Stimulated activated CD8-positive, alpha-beta memory T cell treated with anti-CD3 and anti-CD28 coated beads, Interleukin-12 subunit alpha, Interleukin-12 subunit beta, amount 100 ng/mL, for 4 hours (primary cell): Measurements from ENCODE around the gene UNKL.
"Not testable (repeated sequence)": the region's sequence is repeated elsewhere in the genome, so short reads cannot be mapped to it uniquely, and the experiment has no call there.

Experiments
- DNase-seq: peaks from one replicate; pipeline ENCODE4 v3.0.0-alpha.2; 2020; ENCODE audit warnings: low read depth

UNKL gene

GRCh38 chr16:1338855-1339675 lies 75.4 kb downstream of the UNKL start:
- DNase-seq = no peak

GRCh38 chr16:1338119-1338730 lies 76.3 kb downstream of the UNKL start:
- DNase-seq = no peak

DNA sequence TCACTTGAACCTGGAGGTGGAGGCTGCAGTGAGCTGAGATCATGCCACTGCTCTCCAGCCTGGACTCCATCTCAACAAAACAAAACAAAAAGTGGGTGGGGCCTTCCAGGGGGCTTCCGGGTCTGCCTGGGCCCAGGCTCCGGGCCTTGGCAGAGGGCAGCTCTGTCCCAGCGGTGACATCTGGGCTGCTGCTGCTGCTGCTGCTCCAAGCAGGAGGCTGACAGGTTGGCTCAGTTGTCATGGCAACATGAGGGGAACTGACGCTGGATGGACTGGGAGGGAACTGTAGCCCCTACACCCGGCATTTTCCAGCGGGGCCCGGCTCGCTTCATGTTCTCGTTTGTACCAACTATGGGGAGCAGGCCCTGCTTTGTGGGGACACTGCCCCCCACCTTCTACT lies 77.0 kb downstream of the UNKL start:
- DNase-seq = no peak

GRCh38 chr16:1336619-1337018 lies 77.9 kb downstream of the UNKL start:
- DNase-seq = no peak

DNA sequence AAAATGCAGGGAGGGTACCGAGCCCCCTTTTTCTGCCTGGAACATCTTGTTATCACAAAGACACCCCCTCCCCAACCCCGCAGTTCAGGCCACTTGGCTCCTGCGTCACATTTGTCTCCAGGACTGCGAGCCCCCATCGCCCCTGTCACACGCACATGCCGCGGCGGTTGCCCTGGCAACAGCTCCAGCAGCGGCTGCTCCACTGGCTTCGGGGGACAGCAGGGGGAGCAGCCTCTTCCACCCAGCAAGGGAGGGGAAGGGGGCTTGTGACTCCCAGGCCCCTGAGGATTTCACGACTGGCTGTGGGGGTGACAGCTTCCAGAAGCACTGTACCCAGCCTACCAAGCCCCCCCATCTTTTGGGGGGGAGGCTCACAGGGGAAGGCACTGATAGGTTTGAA lies 78.5 kb downstream of the UNKL start:
- DNase-seq = no peak

DNA sequence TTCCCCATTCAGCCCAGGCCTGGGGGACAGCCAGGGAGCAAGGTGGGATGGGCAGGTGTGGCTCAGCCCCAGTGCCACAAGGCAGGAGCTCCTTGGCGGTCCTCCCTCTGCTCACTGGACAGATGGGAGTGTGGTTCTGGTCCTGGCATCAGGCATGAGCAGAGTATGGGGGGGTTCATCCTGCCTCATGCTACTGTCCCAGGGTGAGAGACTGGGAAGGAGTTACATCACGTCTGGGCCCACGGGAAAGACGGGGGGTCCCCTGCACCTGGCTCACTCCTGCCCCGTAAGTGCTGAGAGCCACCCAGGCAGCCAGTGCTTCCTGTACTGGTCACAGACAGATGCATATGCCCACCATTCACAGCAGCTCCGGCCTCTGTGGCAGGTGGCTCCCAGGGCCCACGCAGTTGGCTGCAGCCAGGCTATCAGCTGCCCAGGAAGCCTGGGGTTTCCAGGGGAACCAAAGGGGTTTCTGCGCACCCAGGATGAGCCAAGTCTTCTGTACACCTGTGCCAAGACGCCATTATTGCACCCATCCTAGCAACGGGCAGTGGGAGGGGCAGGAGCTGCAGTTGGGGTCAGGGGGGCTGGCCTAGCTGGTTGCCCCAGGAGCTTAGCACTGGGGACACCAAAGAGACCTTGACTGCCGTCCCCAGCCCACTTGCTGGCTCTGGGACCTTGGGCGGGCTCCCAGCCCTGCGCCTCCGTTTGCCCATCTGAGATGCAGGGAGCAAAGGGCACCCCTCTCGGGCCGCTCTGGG lies 79.1 kb downstream of the UNKL start:
- no peak for DNase-seq

DNA sequence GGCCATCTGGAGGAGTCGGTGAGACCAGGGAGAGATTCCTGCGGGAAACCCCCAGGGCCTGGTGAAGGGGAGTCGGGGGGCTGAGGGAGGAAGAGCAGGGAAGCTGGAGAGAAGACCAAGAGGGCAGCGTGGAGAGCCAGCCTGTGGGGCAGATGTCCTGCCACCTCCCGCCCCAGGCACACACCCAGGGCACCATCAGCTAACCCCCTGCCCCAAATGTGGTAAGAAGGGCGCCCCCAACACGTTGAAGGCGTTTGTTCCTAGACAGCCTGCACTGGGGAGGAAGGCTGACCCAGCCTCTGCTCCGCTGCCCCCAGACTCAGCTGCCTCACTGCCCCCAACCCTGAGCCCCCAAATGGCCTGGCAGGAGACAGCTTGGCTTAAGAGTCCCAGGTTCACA lies 79.8 kb downstream of the UNKL start:
- no peak for DNase-seq

- DNase-seq = no peak
These were observed 80.4 kb downstream of the UNKL start for GRCh38 chr16:1333854-1334700.

DNA sequence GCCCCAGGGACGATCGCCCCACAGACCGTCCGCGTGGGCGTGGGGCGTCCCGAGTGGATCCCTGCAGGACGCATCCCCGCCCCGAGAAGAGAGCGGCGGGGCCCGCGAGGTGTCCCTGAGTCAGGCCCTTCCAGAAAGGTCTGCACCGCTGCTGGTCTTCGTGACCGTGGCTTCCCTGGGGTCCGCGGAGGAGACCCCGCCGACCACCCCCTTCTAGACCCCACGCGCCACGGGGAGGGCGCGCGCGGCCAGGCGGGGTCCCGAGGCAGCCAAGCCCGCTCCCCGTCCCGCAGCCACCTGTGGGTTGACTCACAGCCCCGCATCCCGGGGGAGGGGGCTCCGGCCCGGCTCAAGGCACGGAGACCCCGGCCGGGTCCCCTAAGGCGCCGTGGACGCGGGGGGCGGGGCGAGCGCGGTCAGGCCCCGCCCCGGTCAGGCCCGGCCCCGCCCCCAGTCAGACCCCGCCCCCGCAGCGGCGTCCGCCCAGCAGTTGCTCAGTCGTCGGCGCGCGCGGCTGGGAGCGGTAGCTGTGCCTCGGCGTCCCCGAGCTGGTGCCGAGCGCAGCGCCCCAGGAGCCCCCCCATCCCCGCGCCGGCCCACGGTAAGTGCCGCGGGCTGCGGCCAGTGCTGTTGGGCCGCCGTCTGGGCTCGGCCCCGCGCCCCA lies 81.2 kb downstream of the UNKL start, which contains the start of gene BAIAP3:
BAIAP3 (plus strand) TSS at position 497 of the 664 bp plus-strand sequence. CDS start 4,905 bp downstream, outside the sequence.
- no peak for DNase-seq

- no peak for DNase-seq
These were observed 81.8 kb downstream of the UNKL start for GRCh38 chr16:1332618-1333148.

DNA sequence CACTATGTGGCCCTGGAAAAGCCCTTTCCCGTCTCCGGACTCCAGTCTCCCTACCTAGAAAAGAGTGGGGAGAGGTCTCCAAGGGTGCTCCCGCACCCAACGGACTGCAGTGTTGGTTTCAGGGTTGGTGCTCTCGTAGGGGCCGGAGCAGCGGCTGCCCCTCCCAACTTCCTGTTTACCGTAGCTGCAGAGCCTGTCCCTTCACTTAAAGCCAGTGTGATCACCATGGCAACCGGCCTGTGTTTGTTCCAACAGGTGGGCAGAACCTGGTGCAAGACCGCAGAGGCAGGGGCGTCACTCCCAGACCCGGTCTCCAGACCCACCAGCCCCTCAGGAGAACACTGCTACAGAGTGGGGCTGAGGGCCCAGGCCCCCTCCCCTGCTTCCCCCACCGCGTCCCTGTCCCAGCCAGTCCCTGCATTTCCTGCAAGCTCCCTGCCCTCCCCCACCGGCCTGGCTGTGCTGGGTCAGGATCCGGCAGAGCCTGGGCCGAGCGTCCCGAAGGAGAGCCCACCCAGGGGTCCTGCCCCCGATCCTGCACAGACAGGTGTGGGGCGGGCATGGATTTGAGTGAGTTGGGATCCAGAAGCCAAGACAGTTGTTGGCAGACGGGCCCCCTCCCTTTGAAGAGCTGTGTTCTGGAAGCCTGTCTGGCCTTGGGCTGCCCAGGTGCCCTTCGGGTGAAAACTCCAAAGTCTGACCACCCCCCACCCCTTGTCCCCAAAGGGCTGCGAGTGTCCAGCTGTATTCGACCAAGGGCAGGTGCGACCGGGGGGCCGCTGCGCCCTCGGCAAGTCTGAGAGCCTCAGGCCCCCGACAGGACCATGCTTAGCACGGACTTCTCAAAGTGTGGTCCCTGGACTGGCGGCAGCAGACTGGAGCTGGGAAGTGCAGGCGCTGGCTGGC lies 82.5 kb downstream of the UNKL start:
- DNase-seq = no peak

DNA sequence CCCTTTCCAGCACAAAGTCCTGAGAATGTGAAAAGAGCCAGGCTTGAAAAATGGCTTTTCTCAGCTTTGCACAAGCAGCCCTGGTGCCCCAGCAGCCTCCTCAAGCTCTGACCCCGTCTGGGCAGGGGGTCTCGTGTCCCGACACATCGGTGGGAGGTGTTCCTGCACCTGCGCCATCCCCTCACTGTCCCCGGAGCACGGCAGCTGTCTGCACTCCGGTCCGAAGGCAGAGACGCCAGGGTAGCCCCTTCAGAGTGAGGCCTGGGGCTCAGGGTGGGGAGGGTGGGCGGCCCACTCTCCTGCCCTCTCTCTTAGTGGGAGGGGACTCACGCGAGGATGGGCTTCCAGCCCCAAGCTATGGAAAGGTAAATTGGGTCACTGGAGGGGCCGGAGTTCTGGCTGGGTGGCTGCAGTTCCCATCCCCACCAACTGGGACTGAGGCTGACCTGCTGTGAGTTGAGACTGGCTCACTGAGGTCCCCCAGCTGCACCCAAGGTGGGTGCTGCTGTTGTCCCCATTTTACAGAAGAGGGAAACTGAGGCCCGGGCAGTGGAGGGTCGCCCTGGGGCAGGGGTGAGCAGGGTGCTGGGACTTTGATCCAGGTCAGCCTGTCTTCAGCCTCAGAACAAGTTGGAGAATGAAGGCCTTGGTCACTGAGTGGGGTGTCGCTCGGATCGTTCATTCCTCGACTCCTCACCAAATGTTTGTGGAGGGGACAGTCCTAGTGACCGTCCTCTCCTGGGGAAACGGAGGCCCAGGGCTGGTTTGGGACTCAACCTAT lies 83.4 kb downstream of the UNKL start:
- no peak for DNase-seq

DNA sequence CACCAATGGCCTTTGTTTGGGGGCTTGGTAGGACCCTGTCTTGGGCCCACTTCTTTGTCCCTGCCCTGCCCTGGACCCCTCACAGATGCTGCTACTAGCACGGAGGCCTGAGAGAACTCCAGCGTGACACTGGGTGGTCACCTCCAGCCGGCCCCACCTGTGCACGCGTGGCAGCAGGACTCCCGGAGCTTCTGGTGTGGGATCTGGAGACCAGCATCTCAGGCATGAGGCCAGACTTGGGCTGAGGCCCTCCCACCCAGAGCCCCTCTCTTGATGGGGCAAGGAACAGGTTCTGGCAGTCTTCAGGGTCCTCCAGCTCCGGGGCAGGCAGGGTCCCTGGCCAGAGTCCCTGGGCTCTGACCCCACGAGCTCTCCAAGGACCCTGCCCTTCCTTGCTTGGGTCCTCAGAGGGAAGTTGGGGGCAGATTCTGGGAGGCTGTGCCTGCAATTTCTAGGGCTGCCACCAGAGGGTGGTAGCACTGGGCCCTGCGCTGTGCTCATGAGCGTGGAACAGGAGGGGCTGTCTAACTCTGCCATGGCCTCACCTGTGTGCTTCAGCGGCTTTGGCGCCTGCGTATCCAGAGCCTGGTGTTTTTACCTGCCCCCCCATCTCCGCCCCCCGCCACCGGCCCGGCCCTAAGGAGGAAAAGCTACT lies 84.1 kb downstream of the UNKL start:
- DNase-seq = no peak

GRCh38 chr16:1328961-1329360 lies 85.5 kb downstream of the UNKL start:
- DNase-seq = not testable (repeated sequence)

GRCh38 chr16:1328136-1328535 lies 86.4 kb downstream of the UNKL start:
- DNase-seq = not testable (repeated sequence)

DNA sequence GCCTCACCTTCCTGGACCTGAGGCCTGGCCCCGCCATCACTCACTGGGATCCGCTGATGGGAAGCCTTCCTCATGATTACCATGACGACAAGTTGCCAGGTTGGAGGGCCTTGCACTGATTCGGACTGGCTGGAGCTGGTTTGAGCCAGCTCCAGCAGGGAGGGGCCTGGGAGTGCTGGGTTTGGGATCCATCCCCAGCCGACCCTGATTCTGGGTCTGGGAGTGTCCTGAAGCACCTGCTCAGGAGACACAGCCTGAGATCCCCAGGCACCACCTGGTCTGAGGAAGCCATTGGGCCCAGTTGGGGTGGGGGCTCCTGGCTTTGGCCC lies 86.9 kb downstream of the UNKL start:
- no peak for DNase-seq

DNA sequence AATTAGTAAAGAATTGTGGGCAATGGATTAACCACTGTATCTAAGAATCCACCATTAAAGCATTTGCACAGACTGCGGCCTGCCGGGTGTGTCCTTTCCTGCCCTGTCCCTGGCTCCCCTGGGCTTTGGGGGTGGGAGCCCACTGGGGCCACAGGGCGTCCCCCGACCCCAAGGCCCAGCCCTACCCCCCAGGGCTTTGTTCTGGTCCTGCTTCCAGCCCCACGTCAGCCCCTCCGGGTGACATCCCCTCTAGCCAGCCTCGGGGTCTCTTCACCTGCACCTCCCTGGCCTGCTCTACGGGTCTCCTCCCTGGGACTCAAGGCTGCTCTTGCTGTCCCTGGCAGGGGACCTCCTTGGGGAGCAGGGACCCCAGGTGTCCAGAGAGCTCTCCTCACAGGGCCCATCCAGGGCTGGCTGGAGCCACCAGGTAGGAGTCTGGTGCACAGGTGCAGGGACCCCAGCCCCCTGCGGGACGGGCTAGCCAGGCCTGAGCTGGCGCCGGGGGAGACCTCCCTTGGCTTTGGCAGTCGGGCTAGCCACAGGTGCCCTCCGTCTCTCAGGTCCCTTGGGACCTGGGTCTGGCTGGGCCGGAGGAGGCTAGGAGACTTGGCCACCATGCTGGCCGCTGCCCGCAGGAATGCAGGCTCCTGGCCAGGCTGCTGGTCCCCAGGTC lies 87.4 kb downstream of the UNKL start:
- DNase-seq = no peak

GRCh38 chr16:1326391-1326790 lies 88.1 kb downstream of the UNKL start:
- DNase-seq = no peak
